SIG-M5 (cell line): Measurements from ENCODE around the gene SORD.
"Not testable (repeated sequence)": the region's sequence is repeated elsewhere in the genome, so short reads cannot be mapped to it uniquely, and the experiment has no call there.

Experiments
- DNase-seq: peaks from one replicate; lab custom pipeline; 2025; lab: John Stamatoyannopoulos, UW

The SORD gene

GRCh38 chr15:45097466-45097865, 74.5 kb downstream of the SORD start:
- DNase-seq = no peak

- no peak for DNase-seq
Measured at GRCh38 chr15:45099549-45100165, 76.7 kb downstream of the SORD start.

- DNase-seq = no peak
Measured at GRCh38 chr15:45100884-45101625, 78.1 kb downstream of the SORD start.

GRCh38 chr15:45101749-45102148, 78.8 kb downstream of the SORD start:
- DNase-seq = no peak

- DNase-seq = no peak
Measured at GRCh38 chr15:45102226-45102625, 79.2 kb downstream of the SORD start.

GRCh38 chr15:45104170-45104569, 81.2 kb downstream of the SORD start:
- not testable (repeated sequence) for DNase-seq

- DNase-seq = no peak
Measured at GRCh38 chr15:45105586-45105985, 82.6 kb downstream of the SORD start.

- DNase-seq = no peak
Measured at GRCh38 chr15:45106002-45106790, 83.2 kb downstream of the SORD start.

- DNase-seq = no peak
Measured at GRCh38 chr15:45107941-45108630, 85.1 kb downstream of the SORD start.

- DNase-seq = no peak
Measured at GRCh38 chr15:45110256-45110820, 87.3 kb downstream of the SORD start.

- no peak for DNase-seq
Measured at GRCh38 chr15:45111390-45112142, 88.6 kb downstream of the SORD start.

- no peak for DNase-seq
Measured at GRCh38 chr15:45112143-45112590, 89.2 kb downstream of the SORD start.

GRCh38 chr15:45112591-45113379, 89.8 kb downstream of the SORD start:
- no peak for DNase-seq

- DNase-seq = no peak
Measured at GRCh38 chr15:45113380-45113990, 90.5 kb downstream of the SORD start.

- no peak for DNase-seq
Measured at GRCh38 chr15:45114076-45114750, 91.2 kb downstream of the SORD start, which contains the start of the genes DUOX2 and DUOXA2. Gene DUOX2, minus strand, starts transcription at chr15:45114172. Its CDS starts 761 bp downstream, at chr15:45113411. Gene DUOXA2, plus strand, starts transcription at chr15:45114326. Its CDS starts 280 bp downstream, at chr15:45114606.

- no peak for DNase-seq
Measured at GRCh38 chr15:45114751-45115085, 91.7 kb downstream of the SORD start.

GRCh38 chr15:45115312-45115820, 92.4 kb downstream of the SORD start:
- DNase-seq = no peak

GRCh38 chr15:45116006-45116481, 93.0 kb downstream of the SORD start:
- no peak for DNase-seq
